HEK293 (cell line): ENCODE data around the gene TEX19.

Source experiments
- CTCF ChIA-PET: fragments of 350-600 bp; formaldehyde crosslinking; extraction: SDS; loops from one replicate; lab custom pipeline; 2021; ENCODE audit warnings: antibody characterized with exemption; lab: Yijun Ruan, JAX
- POLR2A ChIA-PET: fragments of 300-600 bp; formaldehyde crosslinking; extraction: SDS; loops from one replicate; lab custom pipeline; 2020; ENCODE audit warnings: antibody characterized with exemption, inconsistent platforms; lab: Yijun Ruan, JAX
- H3K27ac ChIP-seq: fragments of 200-500 bp; sonication (Bioruptor generic); 2 replicates; pipeline ENCODE4 v1.5.1; 2014; ENCODE audit warnings: low read depth, low read length, control low read depth, inconsistent platforms; ENCODE audit errors: extremely low read depth
- H3K36me3 ChIP-seq, 2 experiments: fragments of 200-500 bp in 1 of 2; sonication (Bioruptor generic) in 1 of 2; 1 replicate in 1 of 2; 2 replicates in 1 of 2; pipeline ENCODE4 v1.5.1; 2014 to 2017; ENCODE audit warnings: inconsistent platforms in 2 of 2, low read length in 2 of 2; ENCODE audit not compliant: control insufficient read depth in 2 of 2, insufficient read depth in 1 of 2
- H3K4me1 ChIP-seq: fragments of 200-500 bp; sonication (Bioruptor generic); 2 replicates; pipeline ENCODE4 v1.5.1; 2014; ENCODE audit warnings: mild to moderate bottlenecking, low read length, inconsistent platforms; ENCODE audit not compliant: control insufficient read depth, insufficient read depth
- H3K4me3 ChIP-seq: 2 replicates; pipeline ENCODE4 v1.5.1; 2011; ENCODE audit warnings: low read depth, mild to moderate bottlenecking, control low read depth, low read length, moderate library complexity
- H3K9me3 ChIP-seq: fragments of 200-500 bp; sonication (Bioruptor generic); 2 replicates; pipeline ENCODE4 v1.5.1; 2014; ENCODE audit warnings: low read depth, low read length, inconsistent platforms; ENCODE audit not compliant: control insufficient read depth, insufficient read depth
- BCL11A ChIP-seq: fragments of 450-650 bp; formaldehyde crosslinking; IDR thresholded peaks from 2 replicates; pipeline ENCODE4 v1.5.1; 2016; ENCODE audit warnings: low read depth, missing biosample characterization, missing genetic modification characterization
- BCL11B ChIP-seq: fragments of 450-650 bp; formaldehyde crosslinking; IDR thresholded peaks from 2 replicates; pipeline ENCODE4 v1.5.1; 2016; ENCODE audit warnings: low read depth, missing biosample characterization, missing genetic modification characterization
- EGR2 ChIP-seq: fragments of 450-650 bp; formaldehyde crosslinking; IDR thresholded peaks from 2 replicates; pipeline ENCODE4 v1.5.1; 2016; ENCODE audit warnings: low read depth, missing biosample characterization, missing genetic modification characterization
- GLIS1 ChIP-seq: fragments of 450-650 bp; formaldehyde crosslinking; IDR thresholded peaks from 2 replicates; pipeline ENCODE4 v1.5.1; 2016; ENCODE audit warnings: missing biosample characterization, missing genetic modification characterization
- KLF16 ChIP-seq: fragments of 450-650 bp; formaldehyde crosslinking; IDR thresholded peaks from 2 replicates; pipeline ENCODE4 v1.5.1; 2017; ENCODE audit warnings: missing biosample characterization, missing genetic modification characterization
- MEIS1 ChIP-seq: sonication (generic); formaldehyde crosslinking; IDR thresholded peaks from 2 replicates; pipeline ENCODE4 v1.8.1; 2022; ENCODE audit warnings: missing genetic modification reagents, mild to moderate bottlenecking, borderline replicate concordance
- OSR2 ChIP-seq: fragments of 450-650 bp; formaldehyde crosslinking; IDR thresholded peaks from 2 replicates; pipeline ENCODE4 v1.5.1; 2016; ENCODE audit warnings: missing biosample characterization, missing genetic modification characterization
- SETDB1 ChIP-seq: IDR thresholded peaks from one replicate; pipeline ENCODE4 v1.6.1; 2017; ENCODE audit warnings: mild to moderate bottlenecking, low read length, moderate library complexity, mixed read lengths; ENCODE audit not compliant: insufficient read length
- ZBTB20 ChIP-seq: fragments of 450-650 bp; formaldehyde crosslinking; IDR thresholded peaks from 2 replicates; pipeline ENCODE4 v1.5.1; 2016; ENCODE audit warnings: missing biosample characterization, missing genetic modification characterization
- ZBTB8A ChIP-seq: fragments of 450-650 bp; formaldehyde crosslinking; IDR thresholded peaks from 2 replicates; pipeline ENCODE4 v1.5.1; 2016; ENCODE audit warnings: missing biosample characterization, missing genetic modification characterization
- ZFHX2 ChIP-seq: fragments of 450-650 bp; formaldehyde crosslinking; conservative IDR thresholded peaks from 2 replicates; pipeline ENCODE4 v1.5.1; 2016; ENCODE audit warnings: missing biosample characterization, missing genetic modification characterization
- ZIC2 ChIP-seq: fragments of 450-650 bp; formaldehyde crosslinking; IDR thresholded peaks from 2 replicates; pipeline ENCODE4 v1.5.1; 2016; ENCODE audit warnings: missing biosample characterization, missing genetic modification characterization
- ZNF132 ChIP-seq: fragments of 450-650 bp; formaldehyde crosslinking; IDR thresholded peaks from 2 replicates; pipeline ENCODE4 v1.5.1; 2017; ENCODE audit warnings: missing biosample characterization, missing genetic modification characterization, borderline replicate concordance
- ZNF155 ChIP-seq: fragments of 450-650 bp; formaldehyde crosslinking; IDR thresholded peaks from 2 replicates; pipeline ENCODE4 v1.5.1; 2016; ENCODE audit warnings: missing biosample characterization, missing genetic modification characterization
- ZNF175 ChIP-seq: fragments of 450-650 bp; formaldehyde crosslinking; IDR thresholded peaks from 2 replicates; pipeline ENCODE4 v1.5.1; 2016; ENCODE audit warnings: missing biosample characterization, missing genetic modification characterization
- ZNF223 ChIP-seq: fragments of 450-650 bp; formaldehyde crosslinking; IDR thresholded peaks from 2 replicates; pipeline ENCODE4 v1.5.1; 2016; ENCODE audit warnings: missing biosample characterization, missing genetic modification characterization
- ZNF248 ChIP-seq: fragments of 450-650 bp; formaldehyde crosslinking; IDR thresholded peaks from 2 replicates; pipeline ENCODE4 v1.5.1; 2017; ENCODE audit warnings: missing biosample characterization, missing genetic modification characterization
- ZNF335 ChIP-seq: fragments of 450-650 bp; formaldehyde crosslinking; conservative IDR thresholded peaks from 2 replicates; pipeline ENCODE4 v1.5.1; 2016; ENCODE audit warnings: missing biosample characterization, missing genetic modification characterization
- ZNF416 ChIP-seq: fragments of 450-650 bp; formaldehyde crosslinking; IDR thresholded peaks from 2 replicates; pipeline ENCODE4 v1.5.1; 2016; ENCODE audit warnings: missing biosample characterization, missing genetic modification characterization
- ZNF426 ChIP-seq: fragments of 450-650 bp; formaldehyde crosslinking; IDR thresholded peaks from 2 replicates; pipeline ENCODE4 v1.5.1; 2017; ENCODE audit warnings: missing biosample characterization, missing genetic modification characterization, mild to moderate bottlenecking, inconsistent platforms, moderate library complexity
- ZNF433 ChIP-seq: fragments of 450-650 bp; formaldehyde crosslinking; IDR thresholded peaks from 2 replicates; pipeline ENCODE4 v1.5.1; 2016; ENCODE audit warnings: missing biosample characterization, missing genetic modification characterization, low read depth
- ZNF623 ChIP-seq: fragments of 450-650 bp; formaldehyde crosslinking; IDR thresholded peaks from 2 replicates; pipeline ENCODE4 v1.5.1; 2016; ENCODE audit warnings: missing biosample characterization, missing genetic modification characterization
- ZNF664 ChIP-seq: fragments of 450-650 bp; formaldehyde crosslinking; IDR thresholded peaks from 2 replicates; pipeline ENCODE4 v1.5.1; 2016; ENCODE audit warnings: missing biosample characterization, missing genetic modification characterization
- ZNF785 ChIP-seq: fragments of 450-650 bp; formaldehyde crosslinking; IDR thresholded peaks from 2 replicates; pipeline ENCODE4 v1.5.1; 2016; ENCODE audit warnings: missing biosample characterization, missing genetic modification characterization
- ZSCAN16 ChIP-seq: fragments of 450-650 bp; formaldehyde crosslinking; IDR thresholded peaks from 2 replicates; pipeline ENCODE4 v1.5.1; 2016; ENCODE audit warnings: missing biosample characterization, missing genetic modification characterization
- ZSCAN23 ChIP-seq: fragments of 450-650 bp; formaldehyde crosslinking; IDR thresholded peaks from 2 replicates; pipeline ENCODE4 v1.5.1; 2016; ENCODE audit warnings: missing biosample characterization, missing genetic modification characterization
- TF ChIP-seq, protein P1 (sequence below): fragments of 450-650 bp; IDR thresholded peaks from 2 replicates; pipeline ENCODE4 v1.5.1; 2018; ENCODE audit warnings: missing biosample characterization, mild to moderate bottlenecking, missing genetic modification characterization
- TF ChIP-seq, protein P2 (sequence below): fragments of 450-650 bp; formaldehyde crosslinking; IDR thresholded peaks from 2 replicates; pipeline ENCODE4 v1.5.1; 2017; ENCODE audit warnings: missing biosample characterization, mild to moderate bottlenecking, missing genetic modification characterization, moderate library complexity
- TF ChIP-seq, protein P3 (sequence below): fragments of 450-650 bp; formaldehyde crosslinking; IDR thresholded peaks from 2 replicates; pipeline ENCODE4 v1.5.1; 2016; ENCODE audit warnings: missing biosample characterization, missing genetic modification characterization

Gene TEX19

DNA sequence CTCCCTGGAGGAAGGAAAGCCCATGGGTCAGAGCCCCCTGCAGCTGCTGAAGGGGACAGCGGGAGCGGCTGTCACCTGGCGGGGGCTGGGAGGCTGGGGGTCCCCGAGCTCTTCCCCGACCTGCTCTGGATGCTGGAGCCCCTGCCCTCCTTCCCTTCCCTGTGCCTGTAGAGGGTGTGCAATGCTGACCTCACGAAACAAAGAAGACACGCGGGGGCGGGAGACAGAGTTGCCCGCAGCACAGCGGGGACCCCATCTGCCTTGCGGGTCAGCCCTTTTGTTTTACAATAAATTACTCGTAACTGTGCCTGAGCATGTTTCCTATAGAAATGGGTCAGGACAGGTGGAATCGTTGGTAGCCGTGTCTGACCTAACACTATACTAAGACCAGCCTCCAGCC lies 31.8 kb upstream of the TEX19 start:
- peaks cover 17% of the 10 kb centered on the region for H3K4me1 ChIP-seq
- H3K36me3 ChIP-seq, result no peaks in the 10 kb centered on the region
- no peak for TF ChIP-seq ZNF433 (tag by site-specific recombination)
- TF ChIP-seq OSR2, result no peak
- TF ChIP-seq, protein P1, sequence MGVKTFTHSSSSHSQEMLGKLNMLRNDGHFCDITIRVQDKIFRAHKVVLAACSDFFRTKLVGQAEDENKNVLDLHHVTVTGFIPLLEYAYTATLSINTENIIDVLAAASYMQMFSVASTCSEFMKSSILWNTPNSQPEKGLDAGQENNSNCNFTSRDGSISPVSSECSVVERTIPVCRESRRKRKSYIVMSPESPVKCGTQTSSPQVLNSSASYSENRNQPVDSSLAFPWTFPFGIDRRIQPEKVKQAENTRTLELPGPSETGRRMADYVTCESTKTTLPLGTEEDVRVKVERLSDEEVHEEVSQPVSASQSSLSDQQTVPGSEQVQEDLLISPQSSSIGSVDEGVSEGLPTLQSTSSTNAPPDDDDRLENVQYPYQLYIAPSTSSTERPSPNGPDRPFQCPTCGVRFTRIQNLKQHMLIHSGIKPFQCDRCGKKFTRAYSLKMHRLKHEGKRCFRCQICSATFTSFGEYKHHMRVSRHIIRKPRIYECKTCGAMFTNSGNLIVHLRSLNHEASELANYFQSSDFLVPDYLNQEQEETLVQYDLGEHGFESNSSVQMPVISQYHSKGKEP (tag by site-specific recombination), result no peak
- no peak for TF ChIP-seq ZNF416
- TF ChIP-seq ZBTB8A, result 0 out of 2 replicates have a peak, but pooled peaks have one; percentile 22
- no peak for TF ChIP-seq SETDB1
- ChIA-PET POLR2A (interaction anchor here (1.0 kb wide), 1 partner anchor 16 kb away, joined by 3 read pairs; no protein-coding TSS in a partner anchor), CTCF (interaction anchor here (0.6 to 1.3 kb wide), 3 partner anchors 24 to 90 kb away, joined by 3 to 5 read pairs (median 4); no protein-coding TSS in a partner anchor)
- no peaks in the 10 kb centered on the region for H3K9me3 ChIP-seq
- H3K27ac ChIP-seq, result no peak overlapping the region
- H3K4me3 ChIP-seq, result no peak overlapping the region

DNA sequence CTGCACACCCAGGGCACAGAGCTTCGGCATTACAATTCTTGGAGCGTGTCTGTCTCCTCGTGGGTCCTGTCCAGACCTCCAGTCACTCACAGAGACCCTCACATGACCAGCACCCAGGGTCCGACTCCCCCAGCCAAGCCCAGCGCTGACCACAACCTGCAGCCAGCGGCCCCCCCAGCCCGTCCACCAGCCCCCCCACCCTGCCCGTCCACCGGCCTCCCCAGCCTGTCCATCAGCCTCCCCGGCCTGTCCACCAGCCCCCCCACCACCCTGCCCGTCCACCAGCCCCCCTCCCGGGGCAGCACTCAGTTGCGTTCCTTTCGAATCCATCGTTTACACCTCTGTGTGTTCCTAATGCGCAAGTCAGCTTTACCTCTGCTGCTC lies 31.3 kb upstream of the TEX19 start:
- Histone ChIP-seq H3K9me3 (no peaks in the 10 kb centered on the region), H3K36me3 (no peaks in the 10 kb centered on the region), H3K4me1 (peaks cover 17% of the 10 kb centered on the region), H3K27ac (no peak overlapping the region), H3K4me3 (no peak overlapping the region)
- POLR2A ChIA-PET, result interaction anchor here (0.5 to 1.0 kb wide), 2 partner anchors 16 to 73 kb away, joined by 3 to 4 read pairs; no protein-coding TSS in a partner anchor
- no peak for TF ChIP-seq BCL11A (tag by site-specific recombination)
- TF ChIP-seq ZNF623 (tag by site-specific recombination), result no peak
- TF ChIP-seq ZNF785 (tag by site-specific recombination), result no peak
- no peak for TF ChIP-seq ZNF426 (tag by site-specific recombination)
- no peak for TF ChIP-seq ZSCAN16
- TF ChIP-seq, protein P2, sequence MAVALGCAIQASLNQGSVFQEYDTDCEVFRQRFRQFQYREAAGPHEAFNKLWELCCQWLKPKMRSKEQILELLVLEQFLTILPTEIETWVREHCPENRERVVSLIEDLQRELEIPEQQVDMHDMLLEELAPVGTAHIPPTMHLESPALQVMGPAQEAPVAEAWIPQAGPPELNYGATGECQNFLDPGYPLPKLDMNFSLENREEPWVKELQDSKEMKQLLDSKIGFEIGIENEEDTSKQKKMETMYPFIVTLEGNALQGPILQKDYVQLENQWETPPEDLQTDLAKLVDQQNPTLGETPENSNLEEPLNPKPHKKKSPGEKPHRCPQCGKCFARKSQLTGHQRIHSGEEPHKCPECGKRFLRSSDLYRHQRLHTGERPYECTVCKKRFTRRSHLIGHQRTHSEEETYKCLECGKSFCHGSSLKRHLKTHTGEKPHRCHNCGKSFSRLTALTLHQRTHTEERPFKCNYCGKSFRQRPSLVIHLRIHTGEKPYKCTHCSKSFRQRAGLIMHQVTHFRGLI (tag by site-specific recombination), result no peak
- TF ChIP-seq ZNF416, result no peak
- TF ChIP-seq ZNF223 (tag by site-specific recombination), result no peak
- no peak for TF ChIP-seq BCL11B (tag by site-specific recombination)
- no peak for TF ChIP-seq ZNF664 (tag by site-specific recombination)
- TF ChIP-seq ZNF433 (tag by site-specific recombination), result no peak
- no peak for TF ChIP-seq ZFHX2 (tag by site-specific recombination)
- no peak for TF ChIP-seq ZNF132 (tag by site-specific recombination)
- TF ChIP-seq KLF16, result no peak
- CTCF ChIA-PET, result interaction anchor here (1.2 to 1.3 kb wide), 2 partner anchors 23 to 27 kb away, joined by 4 to 5 read pairs; no protein-coding TSS in a partner anchor

DNA sequence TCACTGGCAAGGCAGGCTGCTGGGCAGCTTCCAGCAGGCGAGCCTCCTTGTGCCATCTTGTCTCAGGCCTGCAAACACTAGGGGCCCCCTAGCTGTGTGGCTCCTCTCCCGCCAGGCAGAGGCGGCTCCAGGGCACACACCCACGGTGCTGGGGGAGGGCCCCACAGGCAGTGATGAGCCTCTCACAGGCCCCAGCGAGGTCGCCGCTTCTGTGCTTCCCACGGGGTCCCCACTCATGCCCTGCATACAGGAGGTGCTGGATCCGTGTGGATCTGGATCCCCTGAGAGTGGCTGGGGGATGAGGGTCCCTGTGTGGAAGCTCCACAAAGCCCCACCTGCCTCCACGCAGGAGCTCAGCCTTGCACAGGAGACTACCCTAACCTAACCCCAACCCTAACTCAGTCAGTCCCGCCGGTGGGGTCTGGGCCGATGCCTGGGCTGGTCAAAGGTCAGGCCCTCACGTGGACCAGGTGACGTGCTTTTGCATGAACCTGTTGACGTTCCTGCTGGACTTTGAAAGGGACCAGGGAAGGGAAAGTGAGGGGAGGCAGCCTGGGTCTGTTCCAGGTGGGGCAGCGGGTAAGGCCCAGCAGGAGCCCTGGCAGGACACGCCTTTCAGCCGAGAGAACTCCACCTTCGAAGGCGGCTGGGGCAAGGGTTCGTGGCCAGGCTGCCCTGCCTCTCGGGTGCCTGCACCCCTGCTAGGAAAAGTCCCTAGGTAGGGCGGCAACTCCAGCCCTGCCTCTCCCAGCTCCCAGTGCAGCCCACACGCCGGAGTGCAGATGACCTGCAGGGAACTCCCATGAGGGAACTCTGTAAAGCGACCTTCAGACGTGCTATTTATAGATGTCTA lies 30.7 kb upstream of the TEX19 start:
- Histone ChIP-seq H3K4me1 (peaks cover 17% of the 10 kb centered on the region), H3K27ac (no peak overlapping the region), H3K9me3 (no peaks in the 10 kb centered on the region), H3K4me3 (no peak overlapping the region), H3K36me3 (no peaks in the 10 kb centered on the region)
- ChIA-PET CTCF (interaction anchor here (1.3 kb wide), 1 partner anchor 28 kb away, joined by 5 read pairs; no protein-coding TSS in a partner anchor), POLR2A (interaction anchor here (0.5 to 1.0 kb wide), 3 partner anchors 15 to 73 kb away, joined by 3 to 5 read pairs (median 4); no protein-coding TSS in a partner anchor)
- TF ChIP-seq ZIC2 (peak; percentile 92), GLIS1 (tag by site-specific recombination) (peak; percentile 85), EGR2 (tag by site-specific recombination) (peak; percentile 92), ZNF155 (tag by site-specific recombination) (no peak), ZBTB20 (tag by site-specific recombination) (peak; percentile 14; the same call in 1 of the 2 replicates), ZNF248 (tag by site-specific recombination) (no peak), MEIS1 (CRISPR knock-in tag) (no peak), ZNF335 (tag by site-specific recombination) (peak; percentile 25; the same call in 1 of the 2 replicates), ZNF175 (tag by site-specific recombination) (no peak), ZSCAN23 (tag by site-specific recombination) (no peak)
- TF ChIP-seq, protein P3, sequence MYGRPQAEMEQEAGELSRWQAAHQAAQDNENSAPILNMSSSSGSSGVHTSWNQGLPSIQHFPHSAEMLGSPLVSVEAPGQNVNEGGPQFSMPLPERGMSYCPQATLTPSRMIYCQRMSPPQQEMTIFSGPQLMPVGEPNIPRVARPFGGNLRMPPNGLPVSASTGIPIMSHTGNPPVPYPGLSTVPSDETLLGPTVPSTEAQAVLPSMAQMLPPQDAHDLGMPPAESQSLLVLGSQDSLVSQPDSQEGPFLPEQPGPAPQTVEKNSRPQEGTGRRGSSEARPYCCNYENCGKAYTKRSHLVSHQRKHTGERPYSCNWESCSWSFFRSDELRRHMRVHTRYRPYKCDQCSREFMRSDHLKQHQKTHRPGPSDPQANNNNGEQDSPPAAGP, result peak; percentile 84; the same call in 1 of the 2 replicates
